ENCODE measurements around the gene PRKCH. TPM values are rescaled to one million over a fixed set of nuclear protein-coding genes. Genes with fewer than 3 reads are reported as not detected.

Gene PRKCH
- total RNA-seq, 1 experiment from 2014 or later = 5.2 TPM

- no peak overlapping the region for H2BK12ac ChIP-seq (ENCODE audit: insufficient read length, low read depth, low read length)
- Mint-ChIP-seq H3K4me3 (no peak overlapping the region), H3K9me3 (no peaks in the 10 kb centered on the region; a peak in 1 of 5 replicates), H3K4me1 (peaks cover 56% of the 10 kb centered on the region in 2 experiments), H3K36me3 (ENCODE audit: insufficient read depth in 1 of 3, low read depth in 3 of 3) (no peaks in the 10 kb centered on the region), H3K27me3 (ENCODE audit: low read depth) (peaks cover 18% of the 10 kb centered on the region), H3K27ac (no peak overlapping the region)
- H3K27me3 ChIP-seq (ENCODE audit: insufficient read depth, low read length) = no peaks in the 10 kb centered on the region
- peaks cover 3% of the 10 kb centered on the region for H3K23me2 ChIP-seq (ENCODE audit: insufficient read length, low read depth, low read length, poor library complexity, severe bottlenecking)
- no peaks in the 10 kb centered on the region for H4K20me1 ChIP-seq (ENCODE audit: control insufficient read depth, insufficient read depth, insufficient read length)
- no peak overlapping the region for H3K23ac ChIP-seq (ENCODE audit: insufficient read length, low read depth, low read length)
- no peaks in the 10 kb centered on the region; the same call in 1 of the 2 replicates for H3K4me1 ChIP-seq (ENCODE audit: insufficient read depth, low read length)
- no peak overlapping the region for H2BK5ac ChIP-seq (ENCODE audit: insufficient read length, low read length)
- H2AFZ ChIP-seq (ENCODE audit: low read length) = no peak overlapping the region
- no peak overlapping the region for H3K27ac ChIP-seq (ENCODE audit: insufficient read length, low read depth, low read length)
- H4K91ac ChIP-seq (ENCODE audit: insufficient read length, low read depth, low read length) = no peak overlapping the region
- H3K79me2 ChIP-seq (ENCODE audit: insufficient read depth, low read length) = no peaks in the 10 kb centered on the region
- H3K56ac ChIP-seq (ENCODE audit: insufficient read length, low read depth, low read length) = no peak overlapping the region
- H4K8ac ChIP-seq (replicated peaks; ENCODE audit: insufficient read length, low read depth, low read length) = no peak overlapping the region
- H4K5ac ChIP-seq (ENCODE audit: insufficient read length, low read depth, low read length) = no peak overlapping the region
- no peak overlapping the region for H2BK20ac ChIP-seq (ENCODE audit: low read depth, low read length, poor library complexity, severe bottlenecking)
- H3K4ac ChIP-seq (ENCODE audit: low read depth, low read length) = no peak overlapping the region
- H2BK15ac ChIP-seq (ENCODE audit: low read depth, low read length) = no peak overlapping the region
- no peak overlapping the region for H3K4me2 ChIP-seq (ENCODE audit: insufficient read depth, insufficient read length, low read length)
- H3K9ac ChIP-seq (ENCODE audit: extremely low read depth, insufficient read length, low read length) = no peak overlapping the region
- no peak for TF ChIP-seq CTCF (conservative IDR thresholded peaks at IDR 0.05)
- H3K79me1 ChIP-seq (ENCODE audit: insufficient read depth, low read depth, low read length, poor library complexity, severe bottlenecking) = no peaks in the 10 kb centered on the region
- no peak for DNase-seq
- WGBS (ENCODE audit: extremely low coverage, insufficient read length, low lambda C conversion rate) = no CpG with 5 or more reads among the region's 3 CpGs
- H3K18ac ChIP-seq (ENCODE audit: insufficient read length, low read depth, low read length) = no peak overlapping the region
- H2BK120ac ChIP-seq (ENCODE audit: low read depth, low read length, poor library complexity, severe bottlenecking) = no peak overlapping the region
- H2AK5ac ChIP-seq (ENCODE audit: insufficient read length, low read length) = no peak overlapping the region
- H3T11ph ChIP-seq (ENCODE audit: low read length) = no peak overlapping the region
- H3K14ac ChIP-seq (ENCODE audit: insufficient read depth, low read length) = no peak overlapping the region
- no peaks in the 10 kb centered on the region for H3K9me3 ChIP-seq (ENCODE audit: control insufficient read depth, low read depth, low read length)
Measured at GRCh38 chr14:61565836-61566536, 244.6 kb downstream of the PRKCH start.
